Measurements from ENCODE around the gene CIAO3. TPM values are rescaled to one million over a fixed set of nuclear protein-coding genes. Genes with fewer than 3 reads are reported as not detected.

The CIAO3 gene
- total and polyA plus RNA-seq, 10 of the 15 experiments (the other 5 are each of a cell fraction or from before 2014, with no cell fraction given), result 1.4 to 37.5 (median 30.8) TPM

DNA sequence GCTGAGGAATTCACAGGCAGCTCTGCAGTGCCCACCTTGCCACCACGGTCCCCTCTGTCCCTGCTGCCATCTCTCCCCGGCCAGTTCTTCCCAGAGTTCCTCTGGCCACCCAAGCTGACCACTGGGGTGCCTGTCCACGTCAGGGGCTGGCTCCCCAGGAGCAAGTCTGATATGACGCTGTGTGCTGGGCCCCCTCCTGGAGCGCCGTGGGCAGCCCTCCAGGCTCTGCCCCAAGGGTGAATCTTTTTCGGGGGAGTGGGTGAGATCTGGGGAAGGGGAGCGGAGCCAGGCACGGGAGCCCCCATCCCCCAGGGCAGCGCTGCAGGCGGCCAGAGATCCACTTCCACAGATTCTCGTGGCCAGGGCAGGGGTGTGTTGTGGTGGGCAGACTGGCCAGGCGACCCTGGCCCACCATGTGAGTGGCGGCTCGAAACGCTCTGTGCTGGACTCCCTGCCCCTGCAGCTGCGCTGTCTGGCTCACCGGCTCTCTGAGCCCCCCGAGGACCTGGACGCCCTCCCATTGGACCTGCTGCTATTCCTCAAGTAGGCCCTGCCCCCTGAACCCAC is 23.5 kb upstream of the CIAO3 start:
- TF ChIP-seq, protein P1, sequence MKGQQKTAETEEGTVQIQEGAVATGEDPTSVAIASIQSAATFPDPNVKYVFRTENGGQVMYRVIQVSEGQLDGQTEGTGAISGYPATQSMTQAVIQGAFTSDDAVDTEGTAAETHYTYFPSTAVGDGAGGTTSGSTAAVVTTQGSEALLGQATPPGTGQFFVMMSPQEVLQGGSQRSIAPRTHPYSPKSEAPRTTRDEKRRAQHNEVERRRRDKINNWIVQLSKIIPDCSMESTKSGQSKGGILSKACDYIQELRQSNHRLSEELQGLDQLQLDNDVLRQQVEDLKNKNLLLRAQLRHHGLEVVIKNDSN (IDR thresholded peaks at IDR 0.05; ENCODE audit: borderline replicate concordance, extremely low read length, insufficient read depth, low read depth, low read length), result no peak
- TF ChIP-seq ZNF207 (IDR thresholded peaks at IDR 0.05; ENCODE audit: borderline replicate concordance), result no peak
- intact Hi-C loops (cut with micrococcal nuclease; ENCODE audit: unreplicated experiment), result no loop called here
- H3K27me3 ChIP-seq (replicated peaks in 1 of 2; ENCODE audit: control insufficient read depth in 2 of 2, insufficient read depth in 2 of 2, low read length in 1 of 2), result no peaks in the 10 kb centered on the region
- H2AFZ ChIP-seq (ENCODE audit: control insufficient read depth, low read depth, low read length), result no peak overlapping the region
- ChIA-PET CTCF (no interaction called here), SMC1A (ENCODE audit: uncharacterized antibody, unreplicated experiment) (no interaction called here), POLR2A (no interaction called here), RAD21 (ENCODE audit: unreplicated experiment) (no interaction called here)
- H3K27ac ChIP-seq (ENCODE audit: control insufficient read depth, insufficient read depth), result no peak overlapping the region
- DNase-seq (ENCODE audit: low read depth, low spot score) (no peak), FAIRE-seq (no peak), ATAC-seq (no peak)
- H4K20me1 ChIP-seq (ENCODE audit: control insufficient read depth, insufficient read depth), result no peaks in the 10 kb centered on the region
- H3K4me2 ChIP-seq (ENCODE audit: control insufficient read depth, insufficient read depth), result no peak overlapping the region
- H3K9me3 ChIP-seq (replicated peaks; ENCODE audit: control insufficient read depth, insufficient read depth, low read length), result no peaks in the 10 kb centered on the region
- H3K36me3 ChIP-seq (ENCODE audit: control insufficient read depth in 2 of 2, insufficient read depth in 2 of 2, low read length in 1 of 2), result no peaks in the 10 kb centered on the region
- no peak overlapping the region for H3K9ac ChIP-seq (ENCODE audit: control insufficient read depth, insufficient read depth, low read length)
- H3K79me2 ChIP-seq (ENCODE audit: control insufficient read depth, insufficient read depth, low read length), result no peaks in the 10 kb centered on the region
- H3K4me1 ChIP-seq (ENCODE audit: control insufficient read depth, insufficient read depth, low read length), result no peaks in the 10 kb centered on the region
- no TSS peak for BruUV-seq (replicated peaks)
- 37% methylated on average over 20 of the region's 20 CpGs for WGBS (ENCODE audit: insufficient coverage, insufficient replicate concordance, low lambda C conversion rate, missing lambda C conversion rate)
- H3K4me3 ChIP-seq, result no peak overlapping the region
- in situ Hi-C loops (cut with MboI), result no loop called here

DNA sequence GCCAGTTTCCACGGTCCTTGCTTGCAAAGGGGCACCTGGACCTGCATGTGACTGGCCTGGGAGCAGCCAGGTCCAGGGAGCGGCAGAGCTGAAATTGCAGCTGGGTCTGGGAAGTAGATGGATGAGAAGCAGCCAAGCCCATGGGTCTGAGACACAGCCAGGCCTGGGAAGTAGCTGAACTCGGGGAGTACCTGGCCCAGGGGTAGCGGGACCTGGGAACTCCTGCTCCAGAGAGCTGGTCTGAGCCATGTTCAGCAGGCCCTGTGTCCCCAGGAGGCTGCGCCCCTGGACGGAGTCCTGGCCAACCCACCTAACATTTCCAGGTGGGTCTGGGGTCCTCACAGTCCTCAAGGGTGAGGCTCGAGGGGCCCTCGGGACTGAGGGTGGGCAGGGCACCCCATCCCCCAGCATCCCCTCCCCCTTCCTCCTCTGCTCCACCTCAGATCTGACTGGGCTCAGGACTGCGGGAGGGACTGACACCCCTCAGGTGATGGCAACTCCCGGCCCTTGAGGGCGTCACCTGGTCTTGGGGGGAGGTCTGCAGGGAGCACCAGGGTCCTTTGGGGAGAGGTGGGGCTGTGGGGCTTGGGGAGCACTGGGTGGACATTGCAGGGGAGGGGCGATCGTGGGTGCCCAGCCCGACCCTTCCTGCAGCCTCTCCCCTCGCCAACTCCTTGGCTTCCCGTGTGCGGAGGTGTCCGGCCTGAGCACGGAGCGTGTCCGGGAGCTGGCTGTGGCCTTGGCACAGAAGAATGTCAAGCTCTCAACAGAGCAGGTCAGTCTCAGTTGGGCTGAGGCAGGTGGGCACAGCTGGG is 22.8 kb upstream of the CIAO3 start:
- Histone ChIP-seq H3K27me3 (replicated peaks in 1 of 2; ENCODE audit: control insufficient read depth in 2 of 2, insufficient read depth in 2 of 2, low read length in 1 of 2) (no peaks in the 10 kb centered on the region), H3K36me3 (ENCODE audit: control insufficient read depth in 2 of 2, insufficient read depth in 2 of 2, low read length in 1 of 2) (no peaks in the 10 kb centered on the region), H3K4me3 (no peak overlapping the region), H3K27ac (ENCODE audit: control insufficient read depth, insufficient read depth) (no peak overlapping the region), H3K4me2 (ENCODE audit: control insufficient read depth, insufficient read depth) (no peak overlapping the region), H3K4me1 (ENCODE audit: control insufficient read depth, insufficient read depth, low read length) (no peaks in the 10 kb centered on the region), H4K20me1 (ENCODE audit: control insufficient read depth, insufficient read depth) (no peaks in the 10 kb centered on the region), H3K9me3 (replicated peaks; ENCODE audit: control insufficient read depth, insufficient read depth, low read length) (no peaks in the 10 kb centered on the region), H3K9ac (ENCODE audit: control insufficient read depth, insufficient read depth, low read length) (no peak overlapping the region), H3K79me2 (ENCODE audit: control insufficient read depth, insufficient read depth, low read length) (no peaks in the 10 kb centered on the region), H2AFZ (ENCODE audit: control insufficient read depth, low read depth, low read length) (no peak overlapping the region)
- DNase-seq (ENCODE audit: low read depth, low spot score) (no peak), FAIRE-seq (no peak), ATAC-seq (no peak)
- in situ Hi-C loops (cut with MboI) (no loop called here), intact Hi-C loops (cut with micrococcal nuclease; ENCODE audit: unreplicated experiment) (no loop called here)
- RAD21 ChIA-PET (ENCODE audit: unreplicated experiment), result no interaction called here
- CTCF ChIA-PET, result no interaction called here
- BruUV-seq (replicated peaks), result no TSS peak
- 52% methylated on average over 14 of the region's 21 CpGs for WGBS (ENCODE audit: insufficient coverage, insufficient replicate concordance, low lambda C conversion rate, missing lambda C conversion rate)
- POLR2A ChIA-PET, result no interaction called here
- SMC1A ChIA-PET (ENCODE audit: uncharacterized antibody, unreplicated experiment), result no interaction called here
- TF ChIP-seq KLF5 (IDR thresholded peaks at IDR 0.05; ENCODE audit: partially characterized antibody), result no peak

Data from GM12878 (cell line).